SK-N-SH treated with all-trans-retinoic acid at 6 μM for 48 hours (cell line): ENCODE results near the gene BNC2.

Experiments
- ATAC-seq: fragments of 200-7000 bp; cut with Tn5 transposase; 3 replicates; pipeline ENCODE4 v1.9.1; 2020; ENCODE audit warnings: mild to moderate bottlenecking, moderate library complexity
- ARNTL ChIP-seq: fragments of 450-650 bp; formaldehyde crosslinking; IDR thresholded peaks from 2 replicates; pipeline ENCODE4 v1.5.0; 2020; ENCODE audit warnings: low read depth, mild to moderate bottlenecking, moderate library complexity, borderline replicate concordance
- CREB5 ChIP-seq: fragments of 250-450 bp; sonication (Bioruptor Pico); IDR thresholded peaks from 2 replicates; pipeline ENCODE4 v1.5.1; 2020; ENCODE audit warnings: low read depth, mild to moderate bottlenecking, moderate library complexity
- CSDC2 ChIP-seq: fragments of 250-450 bp; sonication (Bioruptor Pico); IDR thresholded peaks from 2 replicates; pipeline ENCODE4 v1.5.0; 2020; ENCODE audit warnings: mild to moderate bottlenecking, moderate library complexity
- ESRRG ChIP-seq: fragments of 250-450 bp; sonication (Bioruptor Pico); IDR thresholded peaks from 2 replicates; pipeline ENCODE4 v1.6.1; 2021; ENCODE audit warnings: mild to moderate bottlenecking
- GLIS3 ChIP-seq: fragments of 250-450 bp; sonication (Bioruptor Pico); IDR thresholded peaks from 2 replicates; pipeline ENCODE4 v1.5.0; 2020; ENCODE audit warnings: mild to moderate bottlenecking, moderate library complexity
- ISL1 ChIP-seq: fragments of 250-450 bp; sonication (Bioruptor Pico); IDR thresholded peaks from 2 replicates; pipeline ENCODE4 v2.1.2; 2022; ENCODE audit warnings: mild to moderate bottlenecking, moderate library complexity
- OSR1 ChIP-seq: fragments of 250-450 bp; sonication (Bioruptor Pico); IDR thresholded peaks from 2 replicates; pipeline ENCODE4 v1.8.0; 2022; ENCODE audit warnings: moderate library complexity, mild to moderate bottlenecking, inconsistent platforms
- POU6F1 ChIP-seq: fragments of 250-450 bp; sonication (Bioruptor Pico); IDR thresholded peaks from 2 replicates; pipeline ENCODE4 v1.8.0; 2021; ENCODE audit warnings: low read depth, mild to moderate bottlenecking, moderate library complexity, borderline replicate concordance
- PPARA ChIP-seq: fragments of 250-450 bp; sonication (Bioruptor Pico); IDR thresholded peaks from 2 replicates; pipeline ENCODE4 v1.5.0; 2020; ENCODE audit warnings: mild to moderate bottlenecking, borderline replicate concordance
- SNAI2 ChIP-seq: fragments of 250-450 bp; sonication (Bioruptor Pico); IDR thresholded peaks from 2 replicates; pipeline ENCODE4 v1.5.0; 2020; ENCODE audit warnings: mild to moderate bottlenecking, moderate library complexity
- TCF4 ChIP-seq: fragments of 250-450 bp; sonication (Bioruptor Pico); IDR thresholded peaks from 2 replicates; pipeline ENCODE4 v1.8.0; 2021; ENCODE audit warnings: mild to moderate bottlenecking, moderate library complexity, borderline replicate concordance
- ZC3H10 ChIP-seq: fragments of 250-450 bp; sonication (Bioruptor Pico); IDR thresholded peaks from 2 replicates; pipeline ENCODE4 v1.5.1; 2021; ENCODE audit warnings: mild to moderate bottlenecking, moderate library complexity
- ZFP3 ChIP-seq: fragments of 250-450 bp; sonication (Bioruptor Pico); IDR thresholded peaks from 2 replicates; pipeline ENCODE4 v1.5.0; 2020; ENCODE audit warnings: mild to moderate bottlenecking, moderate library complexity
- ZFP30 ChIP-seq: fragments of 450-650 bp; formaldehyde crosslinking; IDR thresholded peaks from 2 replicates; pipeline ENCODE4 v1.5.0; 2022; ENCODE audit warnings: mild to moderate bottlenecking, moderate library complexity
- ZNF70 ChIP-seq: fragments of 450-650 bp; formaldehyde crosslinking; IDR thresholded peaks from 2 replicates; pipeline ENCODE4 v1.5.0; 2020; ENCODE audit warnings: mild to moderate bottlenecking, moderate library complexity
- ZNF8 ChIP-seq: fragments of 450-650 bp; formaldehyde crosslinking; IDR thresholded peaks from 2 replicates; pipeline ENCODE4 v1.5.0; 2020; ENCODE audit warnings: mild to moderate bottlenecking, moderate library complexity
- TF ChIP-seq, protein P1 (sequence below): fragments of 250-450 bp; sonication (Bioruptor Pico); IDR thresholded peaks from 2 replicates; pipeline ENCODE4 v1.5.1; 2021; ENCODE audit warnings: mild to moderate bottlenecking, moderate library complexity
- TF ChIP-seq, protein P2 (sequence below): fragments of 250-450 bp; sonication (Bioruptor Pico); IDR thresholded peaks from 2 replicates; pipeline ENCODE4 v1.5.0; 2020; ENCODE audit warnings: mild to moderate bottlenecking, moderate library complexity
- TF ChIP-seq, protein P3 (sequence below): fragments of 250-450 bp; sonication (Bioruptor Pico); IDR thresholded peaks from 2 replicates; pipeline ENCODE4 v1.8.0; 2020; ENCODE audit warnings: mild to moderate bottlenecking, moderate library complexity, borderline replicate concordance

The BNC2 gene

DNA sequence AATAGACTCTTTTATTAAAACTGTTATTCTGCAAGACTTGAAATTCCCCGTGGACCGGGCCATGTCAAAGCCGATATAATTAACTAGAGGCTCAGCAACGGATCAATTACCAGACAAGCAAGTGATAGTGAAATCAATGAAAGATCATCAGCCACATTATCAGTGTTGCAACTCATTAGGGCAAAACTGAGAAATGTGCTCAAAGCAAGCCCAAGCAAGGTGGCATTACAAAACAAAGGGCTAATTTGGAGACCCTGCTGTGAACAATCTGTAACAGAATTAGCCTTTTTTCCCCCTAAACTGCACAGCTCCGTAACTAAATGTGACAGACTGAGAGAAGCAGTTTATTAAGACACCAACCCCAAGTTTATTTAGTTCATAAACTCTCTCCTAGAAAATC lies 140.3 kb downstream of the BNC2 start:
- ATAC-seq = no peak
- TF ChIP-seq, protein P1, sequence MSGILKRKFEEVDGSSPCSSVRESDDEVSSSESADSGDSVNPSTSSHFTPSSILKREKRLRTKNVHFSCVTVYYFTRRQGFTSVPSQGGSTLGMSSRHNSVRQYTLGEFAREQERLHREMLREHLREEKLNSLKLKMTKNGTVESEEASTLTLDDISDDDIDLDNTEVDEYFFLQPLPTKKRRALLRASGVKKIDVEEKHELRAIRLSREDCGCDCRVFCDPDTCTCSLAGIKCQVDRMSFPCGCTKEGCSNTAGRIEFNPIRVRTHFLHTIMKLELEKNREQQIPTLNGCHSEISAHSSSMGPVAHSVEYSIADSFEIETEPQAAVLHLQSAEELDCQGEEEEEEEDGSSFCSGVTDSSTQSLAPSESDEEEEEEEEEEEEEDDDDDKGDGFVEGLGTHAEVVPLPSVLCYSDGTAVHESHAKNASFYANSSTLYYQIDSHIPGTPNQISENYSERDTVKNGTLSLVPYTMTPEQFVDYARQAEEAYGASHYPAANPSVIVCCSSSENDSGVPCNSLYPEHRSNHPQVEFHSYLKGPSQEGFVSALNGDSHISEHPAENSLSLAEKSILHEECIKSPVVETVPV (CRISPR knock-in tag) = no peak
- TF ChIP-seq CREB5 (CRISPR knock-in tag) (no peak), OSR1 (CRISPR knock-in tag) (no peak), ARNTL (CRISPR knock-in tag) (no peak)
- TF ChIP-seq, protein P2, sequence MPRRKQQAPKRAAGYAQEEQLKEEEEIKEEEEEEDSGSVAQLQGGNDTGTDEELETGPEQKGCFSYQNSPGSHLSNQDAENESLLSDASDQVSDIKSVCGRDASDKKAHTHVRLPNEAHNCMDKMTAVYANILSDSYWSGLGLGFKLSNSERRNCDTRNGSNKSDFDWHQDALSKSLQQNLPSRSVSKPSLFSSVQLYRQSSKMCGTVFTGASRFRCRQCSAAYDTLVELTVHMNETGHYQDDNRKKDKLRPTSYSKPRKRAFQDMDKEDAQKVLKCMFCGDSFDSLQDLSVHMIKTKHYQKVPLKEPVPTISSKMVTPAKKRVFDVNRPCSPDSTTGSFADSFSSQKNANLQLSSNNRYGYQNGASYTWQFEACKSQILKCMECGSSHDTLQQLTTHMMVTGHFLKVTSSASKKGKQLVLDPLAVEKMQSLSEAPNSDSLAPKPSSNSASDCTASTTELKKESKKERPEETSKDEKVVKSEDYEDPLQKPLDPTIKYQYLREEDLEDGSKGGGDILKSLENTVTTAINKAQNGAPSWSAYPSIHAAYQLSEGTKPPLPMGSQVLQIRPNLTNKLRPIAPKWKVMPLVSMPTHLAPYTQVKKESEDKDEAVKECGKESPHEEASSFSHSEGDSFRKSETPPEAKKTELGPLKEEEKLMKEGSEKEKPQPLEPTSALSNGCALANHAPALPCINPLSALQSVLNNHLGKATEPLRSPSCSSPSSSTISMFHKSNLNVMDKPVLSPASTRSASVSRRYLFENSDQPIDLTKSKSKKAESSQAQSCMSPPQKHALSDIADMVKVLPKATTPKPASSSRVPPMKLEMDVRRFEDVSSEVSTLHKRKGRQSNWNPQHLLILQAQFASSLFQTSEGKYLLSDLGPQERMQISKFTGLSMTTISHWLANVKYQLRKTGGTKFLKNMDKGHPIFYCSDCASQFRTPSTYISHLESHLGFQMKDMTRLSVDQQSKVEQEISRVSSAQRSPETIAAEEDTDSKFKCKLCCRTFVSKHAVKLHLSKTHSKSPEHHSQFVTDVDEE (CRISPR knock-in tag) = no peak

DNA sequence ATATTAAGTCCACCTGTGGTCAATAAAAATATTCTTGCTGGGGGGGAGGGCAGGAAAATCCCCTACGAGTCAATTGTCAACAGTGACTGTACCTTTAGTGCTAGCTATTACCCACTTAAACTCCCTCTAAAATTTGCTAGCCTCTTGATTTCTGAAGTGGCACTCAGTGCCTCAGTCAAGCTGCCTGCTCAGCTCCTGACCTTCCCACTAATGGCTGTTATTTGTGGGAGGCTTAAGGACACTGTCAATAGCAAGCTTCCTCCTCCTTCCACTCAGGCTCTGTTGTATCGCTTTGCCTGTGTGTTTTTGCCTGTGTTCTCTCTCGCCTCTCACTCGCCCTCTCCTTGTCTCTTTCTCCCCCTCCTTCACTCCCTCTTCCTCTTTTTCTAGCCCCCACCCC lies 140.8 kb downstream of the BNC2 start:
- no peak for ATAC-seq
- TF ChIP-seq ISL1 (no peak), ESRRG (CRISPR knock-in tag) (no peak), PPARA (no peak), ZC3H10 (no peak), ZNF8 (CRISPR knock-in tag) (no peak), ARNTL (CRISPR knock-in tag) (no peak), GLIS3 (CRISPR knock-in tag) (no peak), TCF4 (no peak), POU6F1 (CRISPR knock-in tag) (no peak), OSR1 (CRISPR knock-in tag) (no peak), ZNF70 (CRISPR knock-in tag) (no peak), CSDC2 (CRISPR knock-in tag) (no peak), CREB5 (CRISPR knock-in tag) (no peak), ZFP3 (CRISPR knock-in tag) (no peak), SNAI2 (CRISPR knock-in tag) (no peak), ZFP30 (CRISPR knock-in tag) (no peak)
- TF ChIP-seq, protein P3, sequence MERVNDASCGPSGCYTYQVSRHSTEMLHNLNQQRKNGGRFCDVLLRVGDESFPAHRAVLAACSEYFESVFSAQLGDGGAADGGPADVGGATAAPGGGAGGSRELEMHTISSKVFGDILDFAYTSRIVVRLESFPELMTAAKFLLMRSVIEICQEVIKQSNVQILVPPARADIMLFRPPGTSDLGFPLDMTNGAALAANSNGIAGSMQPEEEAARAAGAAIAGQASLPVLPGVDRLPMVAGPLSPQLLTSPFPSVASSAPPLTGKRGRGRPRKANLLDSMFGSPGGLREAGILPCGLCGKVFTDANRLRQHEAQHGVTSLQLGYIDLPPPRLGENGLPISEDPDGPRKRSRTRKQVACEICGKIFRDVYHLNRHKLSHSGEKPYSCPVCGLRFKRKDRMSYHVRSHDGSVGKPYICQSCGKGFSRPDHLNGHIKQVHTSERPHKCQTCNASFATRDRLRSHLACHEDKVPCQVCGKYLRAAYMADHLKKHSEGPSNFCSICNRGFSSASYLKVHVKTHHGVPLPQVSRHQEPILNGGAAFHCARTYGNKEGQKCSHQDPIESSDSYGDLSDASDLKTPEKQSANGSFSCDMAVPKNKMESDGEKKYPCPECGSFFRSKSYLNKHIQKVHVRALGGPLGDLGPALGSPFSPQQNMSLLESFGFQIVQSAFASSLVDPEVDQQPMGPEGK = no peak
- TF ChIP-seq, protein P1 (CRISPR knock-in tag) = no peak
- TF ChIP-seq, protein P2 (CRISPR knock-in tag) = no peak
